IMR-90 (cell line): ENCODE data around the gene C2CD4D. TPM values are rescaled to one million over a fixed set of nuclear protein-coding genes. Genes with fewer than 3 reads are reported as not detected.

ENCODE experiments used
- ATAC-seq: fragments of 200-7000 bp; cut with Tn5 transposase; 2 replicates; pipeline ENCODE4 v1.9.1; 2020; ENCODE audit warnings: low read depth, mild to moderate bottlenecking, moderate library complexity
- BruUV-seq: library from RNA; stranded (reverse); fragments of 400-500 nt; replicated peaks from 2 replicates; lab custom pipeline; 2021; lab: Mats Ljungman, UMichigan
- CTCF ChIA-PET: fragments of 300-600 bp; formaldehyde crosslinking; extraction: SDS; loops from one replicate; lab custom pipeline; 2021; ENCODE audit warnings: antibody characterized with exemption; lab: Yijun Ruan, JAX
- POLR2A ChIA-PET: fragments of 300-600 bp; sonication (Branson Sonifier 250); formaldehyde crosslinking; loops from one replicate; lab custom pipeline; 2022; ENCODE audit warnings: antibody characterized with exemption; ENCODE audit not compliant: unreplicated experiment; lab: Charles Lee
- DNase-seq: peaks from one replicate; pipeline ENCODE4 v3.0.0; 2013
- H2AFZ ChIP-seq: replicated peaks from 2 replicates; pipeline ENCODE3; 2013; ENCODE audit warnings: low read length, mild to moderate bottlenecking; ENCODE audit not compliant: poor library complexity
- H2AK5ac ChIP-seq: 2 replicates; pipeline ENCODE4 v1.6.1; 2013; ENCODE audit warnings: low read depth, low read length, inconsistent platforms
- H2AK9ac ChIP-seq: replicated peaks from 2 replicates; pipeline ENCODE3; 2013; ENCODE audit warnings: mild to moderate bottlenecking, low read depth, low read length, moderate library complexity; ENCODE audit not compliant: poor library complexity
- H2BK120ac ChIP-seq: 2 replicates; pipeline ENCODE4 v1.6.1; 2013; ENCODE audit warnings: low read depth, low read length, inconsistent platforms
- H2BK15ac ChIP-seq: 3 replicates; pipeline ENCODE4 v1.6.1; 2013; ENCODE audit warnings: low read depth, low read length, inconsistent platforms
- H2BK20ac ChIP-seq: 2 replicates; pipeline ENCODE4 v1.6.1; 2013; ENCODE audit warnings: low read depth, mild to moderate bottlenecking, inconsistent platforms, low read length, moderate library complexity
- H2BK5ac ChIP-seq: 2 replicates; pipeline ENCODE4 v1.6.1; 2013; ENCODE audit warnings: mild to moderate bottlenecking, low read depth, low read length, inconsistent platforms; ENCODE audit not compliant: poor library complexity, severe bottlenecking
- H3K14ac ChIP-seq: replicated peaks from 2 replicates; pipeline ENCODE4 v1.6.1; 2013; ENCODE audit warnings: low read depth, low read length, inconsistent platforms
- H3K18ac ChIP-seq: 2 replicates; pipeline ENCODE4 v1.6.1; 2013; ENCODE audit warnings: low read depth, low read length, control low read depth
- H3K23ac ChIP-seq: 2 replicates; pipeline ENCODE4 v1.6.1; 2013; ENCODE audit warnings: low read depth, low read length, inconsistent platforms
- H3K27ac ChIP-seq: 2 replicates; pipeline ENCODE4 v1.5.1; 2013; ENCODE audit warnings: mild to moderate bottlenecking, control low read depth, low read length; ENCODE audit not compliant: insufficient read depth
- H3K27me3 ChIP-seq: 2 replicates; pipeline ENCODE4 v1.6.1; 2013; ENCODE audit warnings: low read length; ENCODE audit not compliant: control insufficient read depth, insufficient read depth
- H3K36me3 ChIP-seq: 2 replicates; pipeline ENCODE4 v1.6.1; 2013; ENCODE audit warnings: low read length, mixed read lengths; ENCODE audit not compliant: control insufficient read depth, insufficient read depth
- H3K4ac ChIP-seq: 2 replicates; pipeline ENCODE4 v1.6.1; 2013; ENCODE audit warnings: low read depth, low read length, inconsistent platforms
- H3K4me1 ChIP-seq: 2 replicates; pipeline ENCODE4 v1.6.1; 2013; ENCODE audit warnings: low read length, mixed read lengths; ENCODE audit not compliant: control insufficient read depth, insufficient read depth
- H3K4me2 ChIP-seq: 2 replicates; pipeline ENCODE4 v1.6.1; 2013; ENCODE audit warnings: low read depth, mild to moderate bottlenecking, control low read depth, low read length, moderate library complexity
- H3K4me3 ChIP-seq: 2 replicates; pipeline ENCODE4 v1.5.1; 2013; ENCODE audit warnings: low read depth, mild to moderate bottlenecking, control low read depth, low read length, moderate library complexity; ENCODE audit not compliant: insufficient read depth
- H3K56ac ChIP-seq: 2 replicates; pipeline ENCODE4 v1.6.1; 2013; ENCODE audit warnings: low read length, inconsistent platforms; ENCODE audit not compliant: insufficient read depth; ENCODE audit errors: extremely low read depth
- H3K79me1 ChIP-seq, 2 experiments: 2 replicates each; pipeline ENCODE4 v1.6.1; 2013; ENCODE audit warnings: low read length in 2 of 2, inconsistent platforms in 1 of 2, low read depth in 1 of 2
- H3K9ac ChIP-seq: 2 replicates; pipeline ENCODE4 v1.6.1; 2013; ENCODE audit warnings: low read depth, low read length, control low read depth
- H3K9me1 ChIP-seq: 2 replicates; pipeline ENCODE4 v1.6.1; 2013; ENCODE audit warnings: low read length, inconsistent platforms; ENCODE audit not compliant: insufficient read depth
- H3K9me3 ChIP-seq: 2 replicates; pipeline ENCODE4 v1.6.1; 2013; ENCODE audit warnings: low read length; ENCODE audit not compliant: control insufficient read depth, insufficient read depth
- H4K20me1 ChIP-seq: 2 replicates; pipeline ENCODE4 v1.6.1; 2013; ENCODE audit warnings: low read length, inconsistent platforms; ENCODE audit not compliant: insufficient read depth
- H4K5ac ChIP-seq: 2 replicates; pipeline ENCODE4 v1.6.1; 2013; ENCODE audit warnings: mild to moderate bottlenecking, low read depth, low read length, control low read depth
- H4K8ac ChIP-seq, 2 experiments: 2 replicates each; pipeline ENCODE4 v1.6.1; 2013; ENCODE audit warnings: low read depth in 2 of 2, low read length in 2 of 2, control low read depth in 1 of 2, inconsistent platforms in 1 of 2
- H4K91ac ChIP-seq: 2 replicates; pipeline ENCODE4 v1.6.1; 2013; ENCODE audit warnings: low read depth, low read length, inconsistent platforms; ENCODE audit not compliant: insufficient read depth
- BHLHE40 ChIP-seq: fragments of 150-350 bp; IDR thresholded peaks from 2 replicates; pipeline ENCODE4 v1.6.1; 2016; ENCODE audit warnings: mild to moderate bottlenecking, low read depth, low read length
- FOS ChIP-seq: fragments of 150-350 bp; IDR thresholded peaks from 2 replicates; pipeline ENCODE4 v1.6.1; 2016; ENCODE audit warnings: low read depth, low read length
- MAFK ChIP-seq: IDR thresholded peaks from 2 replicates; pipeline ENCODE4 v1.6.1; 2012; ENCODE audit warnings: low read depth, low read length, improper control_type of control experiment
- MAZ ChIP-seq: IDR thresholded peaks from 2 replicates; pipeline ENCODE4 v1.6.1; 2012; ENCODE audit warnings: low read depth, mild to moderate bottlenecking, low read length, improper control_type of control experiment, moderate library complexity, borderline replicate concordance
- MXI1 ChIP-seq: IDR thresholded peaks from 2 replicates; pipeline ENCODE4 v1.6.1; 2012; ENCODE audit warnings: low read depth, mild to moderate bottlenecking, low read length, moderate library complexity, borderline replicate concordance
- NFE2L2 ChIP-seq: fragments of 150-350 bp; IDR thresholded peaks from 2 replicates; pipeline ENCODE4 v1.6.1; 2016; ENCODE audit warnings: low read depth, mild to moderate bottlenecking, low read length
- POLR2A ChIP-seq: IDR thresholded peaks from 2 replicates; pipeline ENCODE4 v1.6.1; 2012; ENCODE audit warnings: mild to moderate bottlenecking, low read depth, low read length
- SMC3 ChIP-seq: fragments of 150-350 bp; IDR thresholded peaks from 2 replicates; pipeline ENCODE4 v1.6.1; 2016; ENCODE audit warnings: low read depth, mild to moderate bottlenecking, antibody characterized with exemption, low read length, moderate library complexity
- USF2 ChIP-seq: fragments of 150-350 bp; IDR thresholded peaks from 2 replicates; pipeline ENCODE4 v1.6.1; 2017; ENCODE audit warnings: mild to moderate bottlenecking, antibody characterized with exemption, low read length, low read depth
- WGBS, 2 experiments: methylation state at CpG; one replicate each; pipeline versions ENCODE4 v1.1.5 to v1.1.7; 2013; ENCODE audit warnings: missing lambda C conversion rate in 2 of 2; ENCODE audit not compliant: insufficient read length in 1 of 2; ENCODE audit errors: extremely low coverage in 2 of 2; 5-methylcytosine and 5-hydroxymethylcytosine counted together
- dilution Hi-C: fragments of 300-500 bp; cut with HindIII; formaldehyde crosslinking; loops from one replicate; pipeline ENCODE4 v1.14.3; 2018; ENCODE audit warnings: low sequenced_read_pairs; ENCODE audit not compliant: unreplicated experiment
- in situ Hi-C: fragments of 300-500 bp; cut with MboI; formaldehyde crosslinking; loops from 3 replicates; pipeline ENCODE4 v1.14.3; 2019; ENCODE audit warnings: low sequenced_read_pairs, inconsistent platforms, mixed read lengths
- intact Hi-C: fragments of 100-400 bp; cut with micrococcal nuclease; formaldehyde crosslinking; loops from 2 replicates; pipeline ENCODE4 v1.10.0; 2022
- polyA plus RNA-seq, 3 experiments: library from polyadenylated mRNA; depleted of rRNA; stranded (reverse); fragments of >200 nt; gene quantifications; 2 replicates each; pipeline ENCODE4 v1.2.3, GENCODE V29; 2012; ENCODE audit warnings: low replicate concordance in 1 of 3
- total RNA-seq: library from RNA; depleted of rRNA; stranded (reverse); fragments of >200 nt; gene quantifications from 2 replicates; pipeline ENCODE4 v1.2.3, GENCODE V29; 2012
- TF ChIP-seq, protein P1 (sequence below): fragments of 150-350 bp; IDR thresholded peaks from 2 replicates; pipeline ENCODE4 v1.6.1; 2016; ENCODE audit warnings: low read depth, mild to moderate bottlenecking, low read length, moderate library complexity, borderline replicate concordance

The C2CD4D gene
- total and polyA plus RNA-seq, 2 of the 4 experiments (the other 2 are of a cell fraction), result not detected

DNA sequence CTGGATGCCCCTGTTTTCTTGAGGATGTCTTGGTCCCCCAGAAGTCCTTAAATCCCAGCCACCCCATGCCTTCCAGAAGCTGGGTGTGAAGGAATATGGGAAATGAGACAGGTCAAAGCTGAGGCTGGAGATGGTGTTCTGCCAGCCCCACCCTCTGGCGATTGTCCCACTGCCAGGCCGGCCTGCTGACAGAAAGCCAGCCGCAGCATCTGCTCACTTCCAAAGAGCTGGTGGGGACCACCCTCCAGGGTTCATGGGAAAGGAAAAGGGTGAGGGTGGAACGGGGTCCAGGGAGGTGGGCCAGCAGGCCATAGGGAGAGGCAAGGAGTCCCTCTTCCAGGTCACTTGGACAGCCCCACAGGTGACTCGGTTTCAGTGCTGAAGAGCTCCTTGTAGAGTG, 32.5 kb downstream of the C2CD4D start:
- TF ChIP-seq MXI1 (no peak), USF2 (no peak), FOS (no peak), POLR2A (no peak), SMC3 (no peak), NFE2L2 (no peak), MAFK (no peak), BHLHE40 (no peak), MAZ (no peak)
- TF ChIP-seq, protein P1, sequence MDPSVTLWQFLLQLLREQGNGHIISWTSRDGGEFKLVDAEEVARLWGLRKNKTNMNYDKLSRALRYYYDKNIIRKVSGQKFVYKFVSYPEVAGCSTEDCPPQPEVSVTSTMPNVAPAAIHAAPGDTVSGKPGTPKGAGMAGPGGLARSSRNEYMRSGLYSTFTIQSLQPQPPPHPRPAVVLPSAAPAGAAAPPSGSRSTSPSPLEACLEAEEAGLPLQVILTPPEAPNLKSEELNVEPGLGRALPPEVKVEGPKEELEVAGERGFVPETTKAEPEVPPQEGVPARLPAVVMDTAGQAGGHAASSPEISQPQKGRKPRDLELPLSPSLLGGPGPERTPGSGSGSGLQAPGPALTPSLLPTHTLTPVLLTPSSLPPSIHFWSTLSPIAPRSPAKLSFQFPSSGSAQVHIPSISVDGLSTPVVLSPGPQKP, result no peak
- dilution Hi-C loops, result no loop called here

More for the DNA sequence above, 32.5 kb downstream of the C2CD4D start:
- POLR2A ChIA-PET, result no interaction called here
- no peak overlapping the region for H3K23ac ChIP-seq
- no peaks in the 10 kb centered on the region; the same call in 1 of the 2 replicates for H3K9me1 ChIP-seq
- H4K8ac ChIP-seq, result no peak overlapping the region
- no peak overlapping the region for H3K27ac ChIP-seq
- in situ Hi-C loops (no loop called here), intact Hi-C loops (no loop called here)
- no peaks in the 10 kb centered on the region for H3K79me1 ChIP-seq
- no peak overlapping the region for H2BK20ac ChIP-seq
- H4K5ac ChIP-seq, result no peak overlapping the region
- H3K4ac ChIP-seq, result no peak overlapping the region
- H2BK120ac ChIP-seq, result no peak overlapping the region
- H3K14ac ChIP-seq, result no peak overlapping the region
- H2BK15ac ChIP-seq, result no peak overlapping the region
- H3K4me2 ChIP-seq, result no peak overlapping the region
- no peaks in the 10 kb centered on the region for H4K20me1 ChIP-seq
- H3K56ac ChIP-seq, result no peak overlapping the region
- ATAC-seq, result no peak
- H2AK9ac ChIP-seq, result no peak overlapping the region
- WGBS, 2 experiments, result 58% methylated on average over 4 of the region's 5 CpGs; no CpG with 5 or more reads in 1 of the 2 experiments
- no peak overlapping the region for H2AFZ ChIP-seq
- H2AK5ac ChIP-seq, result no peak overlapping the region
- no peak overlapping the region for H4K91ac ChIP-seq
- H3K4me1 ChIP-seq, result no peaks in the 10 kb centered on the region
- H3K9ac ChIP-seq, result no peak overlapping the region
- H3K36me3 ChIP-seq, result no peaks in the 10 kb centered on the region
- peaks cover 79% of the 10 kb centered on the region for H3K27me3 ChIP-seq
- no peak for DNase-seq
- BruUV-seq, result no TSS peak
- no peak overlapping the region for H3K18ac ChIP-seq
- no peaks in the 10 kb centered on the region for H3K9me3 ChIP-seq
- no peak overlapping the region for H2BK5ac ChIP-seq
- CTCF ChIA-PET, result no interaction called here
- no peak overlapping the region for H3K4me3 ChIP-seq
